ENCODE measurements around the gene EPSTI1.
A peak's percentile ranks its signal among the peaks of the same experiment; 100 is the strongest.

Gene EPSTI1

DNA sequence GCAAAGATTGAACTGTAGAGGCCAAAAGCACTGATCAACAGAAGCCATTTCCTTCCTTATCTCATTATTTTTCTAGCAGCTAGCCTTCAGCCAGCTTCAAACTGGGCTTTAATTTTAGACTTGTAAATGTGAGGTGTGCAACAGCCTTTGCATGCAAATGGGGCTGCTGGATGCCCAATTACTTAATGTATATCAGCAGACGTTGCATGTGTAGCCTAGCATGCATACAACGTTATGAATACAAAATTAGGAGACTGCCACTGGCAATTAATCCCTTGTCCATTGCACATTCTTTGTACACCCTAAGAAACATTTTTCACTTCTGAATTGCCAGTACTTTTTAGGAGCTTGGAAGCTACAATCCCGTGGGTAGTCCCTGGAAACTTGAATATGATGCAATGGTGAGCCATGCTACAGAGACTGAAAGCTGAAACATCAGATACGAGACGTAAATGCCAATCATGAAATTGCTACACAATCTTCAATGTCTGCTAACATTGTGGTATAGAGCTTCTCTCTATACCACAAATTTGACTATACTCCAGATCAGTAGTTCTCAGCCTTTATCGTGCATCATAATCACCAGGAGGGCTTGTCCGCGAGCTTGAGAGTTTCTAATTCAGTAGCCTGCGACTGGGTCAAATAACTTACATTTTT, 20.2 kb downstream of the EPSTI1 start:
- DNase-seq: no peak

DNA sequence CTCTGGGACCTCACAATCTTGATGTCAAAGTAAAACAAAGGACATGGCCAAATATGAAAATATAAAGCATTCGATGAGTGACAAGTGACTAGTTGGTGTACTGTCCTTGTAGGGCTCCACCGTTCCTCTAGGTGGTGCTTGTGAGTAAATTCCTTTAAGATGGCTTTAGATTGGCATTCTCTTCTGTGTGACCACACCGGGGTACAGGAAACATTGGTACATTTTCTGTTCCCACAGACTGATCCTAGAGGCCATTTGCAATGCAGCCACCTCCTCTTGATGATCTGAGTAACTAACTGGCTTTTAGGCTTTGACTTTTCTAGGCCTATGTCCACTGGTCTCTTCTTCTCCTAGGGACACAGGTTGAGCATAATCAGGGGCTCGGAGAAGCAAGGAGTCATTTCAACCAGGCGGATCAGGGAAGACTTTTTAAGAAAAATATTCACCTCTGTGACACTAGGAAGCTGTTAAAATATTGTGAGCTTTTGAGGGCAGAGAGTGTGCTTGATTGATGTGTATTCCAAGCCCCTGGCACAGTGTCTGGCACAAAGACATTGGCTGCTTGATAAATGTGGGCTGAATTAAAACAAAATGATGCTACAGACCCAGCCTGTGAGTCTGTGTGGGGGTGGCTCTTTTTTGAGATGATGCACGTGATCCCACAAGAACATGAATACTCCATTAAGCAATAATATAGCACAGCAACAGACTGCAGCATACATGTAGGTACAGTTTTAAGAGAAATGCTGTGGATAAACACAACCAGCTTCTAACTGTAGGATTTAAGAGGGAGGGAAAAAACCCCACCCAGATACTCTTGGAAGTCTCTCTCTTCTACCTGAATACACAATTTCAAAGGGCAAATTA, 21.0 kb downstream of the EPSTI1 start:
- peak in 2 of 51 donors; percentile 3 to 17 for DNase-seq

DNA sequence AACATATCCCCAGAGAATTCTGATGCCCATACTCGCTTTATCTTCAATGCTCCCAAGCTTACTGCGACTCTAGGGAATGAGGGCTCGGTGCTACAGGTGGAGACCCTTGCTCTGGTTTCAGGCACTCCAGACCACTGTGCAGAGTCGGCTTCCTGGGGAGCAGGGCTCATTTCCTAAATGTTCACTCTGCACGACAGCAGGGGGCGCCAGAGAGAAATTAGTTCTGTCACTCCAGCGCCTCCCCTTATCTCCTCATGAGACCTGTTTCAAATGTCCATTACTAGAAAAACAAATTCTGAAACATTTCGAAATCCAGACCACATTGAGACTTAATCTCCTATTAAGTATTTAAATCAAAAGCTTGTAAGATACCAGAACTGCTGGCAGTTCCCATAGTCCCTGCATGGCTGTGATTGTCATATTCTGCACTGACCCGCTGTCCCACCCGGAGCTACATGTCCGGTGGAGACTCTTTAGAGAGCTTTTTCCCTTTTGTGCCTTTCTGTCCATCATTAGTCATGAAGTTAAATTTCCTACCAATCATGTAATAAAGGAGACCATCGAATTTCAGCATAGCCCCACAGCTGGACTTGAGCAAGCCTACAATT, 22.4 kb downstream of the EPSTI1 start:
- peak in 46 of 51 donors; percentile 3 to 87 (median 43) for DNase-seq

DNA sequence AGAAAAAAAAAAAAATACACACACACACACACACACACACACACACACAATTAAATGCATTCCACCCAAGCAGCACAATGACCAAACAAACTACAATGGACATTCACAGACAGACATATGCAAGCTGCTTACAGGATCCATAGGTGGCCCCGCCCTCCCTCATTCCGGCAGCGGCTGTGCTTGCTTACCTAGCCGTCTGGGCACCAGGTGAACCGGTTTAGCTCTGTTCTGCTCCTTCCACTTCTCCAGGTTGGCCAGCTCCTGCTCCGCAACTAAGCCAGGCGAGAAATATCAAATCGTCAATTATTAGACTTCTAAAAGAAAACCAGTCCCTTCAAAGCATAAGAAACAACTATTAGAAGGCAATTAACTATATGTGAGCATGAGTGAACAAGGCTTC, 23.1 kb downstream of the EPSTI1 start:
- no peak for DNase-seq

DNA sequence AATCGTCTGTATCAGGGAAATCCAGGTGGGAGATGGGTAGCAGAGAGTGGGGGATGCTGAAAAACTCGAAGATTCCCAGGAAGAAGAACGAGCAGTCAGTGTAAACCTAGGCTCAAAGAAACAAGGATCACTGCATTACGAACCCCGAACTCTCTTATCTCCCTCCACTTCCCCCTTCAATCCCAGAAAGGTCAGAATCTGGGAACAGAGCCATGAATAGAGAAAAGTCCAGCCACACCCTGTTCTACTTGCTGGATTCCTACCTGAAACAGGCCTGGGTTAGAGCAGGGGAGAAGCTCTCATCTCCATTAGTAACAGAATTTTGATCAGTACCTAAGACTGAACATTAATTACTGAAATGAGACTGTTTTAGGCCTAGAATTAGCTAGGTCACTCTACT, 24.4 kb downstream of the EPSTI1 start:
- no peak for DNase-seq

DNA sequence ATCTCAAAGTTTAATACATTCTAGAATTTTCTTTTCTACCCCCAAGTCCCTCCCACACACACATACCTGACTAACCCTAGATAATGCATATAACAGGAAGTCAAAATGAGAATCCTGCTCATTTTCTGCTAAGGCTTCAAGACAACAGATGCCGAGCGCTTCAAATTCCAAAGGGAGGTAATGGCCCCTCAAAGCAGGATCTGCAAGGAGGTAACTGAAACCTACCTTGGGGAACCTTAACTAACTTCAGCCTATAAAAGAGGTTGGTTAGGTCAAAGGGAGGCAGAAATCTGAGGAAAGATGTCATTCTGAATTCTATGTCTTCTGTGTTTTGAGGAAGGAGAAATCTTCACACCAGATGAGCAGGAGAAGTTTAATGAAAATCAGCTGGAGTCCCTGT, 26.8 kb downstream of the EPSTI1 start:
- no peak for DNase-seq

DNA sequence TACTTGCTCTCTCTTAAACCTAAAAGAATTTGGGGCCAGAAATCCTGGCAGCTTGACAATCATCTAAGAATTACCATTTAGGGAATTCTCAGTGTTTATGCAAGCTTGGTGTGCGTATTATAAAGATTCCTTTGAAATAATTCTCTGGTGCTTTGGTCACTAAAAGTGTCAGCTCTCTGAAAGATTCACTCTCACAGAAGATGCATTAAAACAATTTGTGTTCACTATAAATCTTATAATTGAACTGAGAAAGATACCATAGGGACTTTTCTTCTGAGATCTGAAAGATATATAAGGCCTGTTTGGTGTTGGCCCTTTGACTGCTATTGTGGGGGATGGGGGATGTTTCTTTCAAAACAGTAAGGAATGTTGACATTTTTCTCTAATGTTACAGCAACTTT, 27.3 kb downstream of the EPSTI1 start:
- DNase-seq: no peak

DNA sequence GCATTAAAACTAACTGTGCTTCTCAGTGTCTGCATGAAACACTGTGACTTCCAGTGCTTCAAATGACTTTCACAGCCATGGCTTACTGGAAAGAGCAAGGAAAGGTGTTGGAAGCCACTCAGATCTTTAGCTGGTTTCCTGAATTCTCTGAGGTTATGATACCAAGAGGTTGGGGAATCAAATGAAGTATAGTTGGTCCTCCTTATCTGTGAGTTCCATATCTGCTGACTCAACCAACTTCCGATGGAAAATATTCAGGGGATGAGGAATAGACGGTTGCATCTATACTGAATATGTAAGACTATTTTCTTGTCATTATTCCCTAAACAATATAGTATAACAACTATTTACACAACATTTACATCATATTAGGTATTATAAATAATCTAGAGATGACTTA, 32.4 kb downstream of the EPSTI1 start:
- no peak for DNase-seq

DNA sequence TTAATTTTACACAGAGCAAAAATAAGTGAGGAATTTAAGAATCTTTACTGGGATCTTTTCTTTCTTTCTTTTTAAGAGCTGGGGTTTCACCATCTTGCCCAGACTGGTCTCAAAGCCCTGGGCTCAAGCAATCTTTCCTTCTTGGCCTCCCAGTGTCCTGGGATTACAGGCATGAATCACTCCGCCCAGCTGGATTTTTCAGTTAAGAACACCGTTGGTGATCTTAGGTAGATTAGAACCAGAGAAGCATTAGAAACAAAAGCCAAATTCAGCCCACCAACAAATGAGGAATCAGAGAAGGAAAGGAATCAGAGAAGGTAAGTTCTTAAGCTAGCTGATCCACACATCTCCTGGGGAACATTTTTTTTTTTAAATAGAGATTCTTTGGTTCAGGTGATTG, 34.2 kb downstream of the EPSTI1 start:
- no peak for DNase-seq

DNA sequence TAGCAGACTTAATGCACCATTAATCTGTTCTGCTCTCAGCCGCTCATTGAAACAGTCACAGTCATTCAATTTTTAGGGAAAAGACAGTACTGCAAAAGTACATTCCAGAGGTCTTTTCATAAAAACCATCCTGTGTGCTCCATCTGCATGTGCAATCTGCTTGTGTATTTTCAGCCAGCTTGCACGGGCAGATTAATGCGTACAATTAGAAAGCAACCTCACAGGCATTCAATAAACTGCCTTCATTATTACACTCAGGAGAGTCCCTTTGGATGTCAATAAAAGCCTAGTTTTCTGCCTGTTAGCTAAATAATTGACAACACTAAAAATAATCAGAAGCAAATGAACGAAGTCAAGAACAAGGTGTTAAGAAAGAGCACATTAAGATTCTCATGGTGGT, 41.9 kb downstream of the EPSTI1 start:
- DNase-seq: no peak

DNA sequence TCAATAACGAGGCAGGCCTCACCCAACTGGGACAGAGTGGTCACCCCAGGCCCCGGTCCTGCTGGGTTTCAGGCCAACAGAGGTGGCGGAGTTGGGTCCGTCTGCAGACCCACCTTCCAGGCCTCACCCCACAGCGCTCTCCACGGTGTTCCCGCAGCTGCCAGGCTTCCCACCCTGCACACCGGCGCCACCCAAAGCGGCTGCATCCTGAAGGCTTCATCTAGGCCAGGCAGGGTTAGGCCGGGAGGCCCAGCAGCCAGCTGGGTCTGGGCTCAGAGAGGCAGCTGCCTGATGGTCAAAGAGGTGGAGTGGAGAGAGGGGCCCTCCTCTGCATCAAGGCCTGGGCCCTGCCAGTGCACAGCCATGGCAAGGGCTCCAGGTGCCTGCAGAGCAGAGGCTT, 44.1 kb downstream of the EPSTI1 start:
- no peak for DNase-seq

DNA sequence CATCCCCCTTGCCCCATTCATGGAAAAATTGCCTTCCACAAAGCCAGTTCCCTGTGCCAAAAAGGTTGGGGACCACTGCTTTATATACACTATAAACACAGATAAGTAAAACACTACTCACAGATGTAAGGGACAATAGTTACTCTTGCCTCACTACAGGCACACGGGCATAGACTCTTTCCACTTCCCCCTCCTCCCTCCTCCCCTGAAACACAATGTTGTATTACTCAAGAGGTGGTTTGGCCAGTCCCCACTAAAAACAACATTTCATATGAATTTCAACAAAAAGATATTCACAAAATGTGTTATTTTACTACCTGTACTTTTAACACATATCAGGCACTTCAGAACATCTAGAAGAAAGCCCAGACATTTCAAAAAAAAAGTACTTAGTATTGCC, 45.1 kb downstream of the EPSTI1 start:
- DNase-seq: no peak

DNA sequence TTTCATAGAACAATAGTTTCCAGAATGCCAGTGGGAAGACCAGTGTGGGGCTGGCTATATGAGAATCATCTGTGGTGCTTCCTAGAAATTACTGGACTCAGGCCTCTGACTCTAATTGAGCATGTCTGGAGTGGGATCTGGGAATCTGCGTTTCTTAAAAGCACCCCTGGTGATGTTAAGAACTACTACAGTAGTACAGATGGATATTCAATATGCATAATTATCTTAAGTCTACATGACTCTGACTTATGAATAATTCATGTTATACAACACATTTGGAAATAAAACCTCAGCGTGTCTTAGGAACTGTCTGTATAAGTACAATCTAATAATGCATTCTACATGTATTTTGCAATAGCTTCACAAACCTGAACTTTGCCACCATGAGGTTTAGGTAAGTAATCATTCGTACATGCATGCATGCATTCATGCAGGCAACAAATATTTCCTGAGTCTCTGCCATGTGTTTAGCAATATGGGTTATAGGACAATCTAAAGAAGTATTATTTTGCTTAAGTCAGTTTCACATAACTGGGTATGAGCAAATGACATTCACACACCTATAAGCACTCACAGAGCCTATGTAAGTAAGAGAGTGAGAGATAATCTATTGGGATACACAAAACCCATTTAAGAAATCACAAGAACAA, 62.0 kb downstream of the EPSTI1 start:
- no peak for DNase-seq

DNA sequence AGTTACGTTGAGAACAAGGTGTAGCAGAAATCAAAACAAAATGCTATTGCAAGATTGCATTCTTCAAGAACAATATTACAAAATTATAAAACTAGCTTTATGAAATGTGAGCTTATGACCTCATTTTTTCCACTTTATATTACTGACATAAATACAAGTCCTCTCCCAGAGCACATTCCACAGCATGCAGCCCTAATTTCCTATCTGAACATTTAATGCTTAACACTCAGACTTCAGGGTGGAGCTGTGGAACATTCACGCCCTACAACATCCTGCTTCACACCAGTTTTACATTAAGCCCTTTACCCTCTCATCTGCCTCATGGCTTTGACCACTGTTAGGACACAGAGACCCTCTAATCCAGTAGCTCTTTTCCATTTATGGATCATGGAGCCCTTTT, 65.5 kb downstream of the EPSTI1 start:
- DNase-seq: no peak

DNA sequence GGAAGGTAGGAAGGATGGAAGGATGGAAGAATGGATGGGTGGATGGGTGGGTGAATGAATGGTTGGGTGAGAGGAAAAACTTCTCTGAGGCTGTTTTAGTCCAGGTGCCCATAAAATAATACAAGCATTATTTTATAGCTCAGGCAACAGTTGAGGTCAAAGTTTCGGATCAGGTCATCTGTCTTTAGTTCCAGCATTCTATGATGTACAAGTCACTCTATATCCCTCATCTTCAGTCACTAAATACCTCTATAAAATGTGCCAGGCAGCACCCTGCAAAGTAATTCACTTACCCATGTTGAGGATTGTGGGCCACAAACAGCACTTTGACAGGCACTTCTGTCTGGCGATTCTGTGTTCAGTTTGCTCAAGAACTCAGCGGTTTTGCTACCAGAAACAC, 66.0 kb downstream of the EPSTI1 start:
- DNase-seq: no peak

DNA sequence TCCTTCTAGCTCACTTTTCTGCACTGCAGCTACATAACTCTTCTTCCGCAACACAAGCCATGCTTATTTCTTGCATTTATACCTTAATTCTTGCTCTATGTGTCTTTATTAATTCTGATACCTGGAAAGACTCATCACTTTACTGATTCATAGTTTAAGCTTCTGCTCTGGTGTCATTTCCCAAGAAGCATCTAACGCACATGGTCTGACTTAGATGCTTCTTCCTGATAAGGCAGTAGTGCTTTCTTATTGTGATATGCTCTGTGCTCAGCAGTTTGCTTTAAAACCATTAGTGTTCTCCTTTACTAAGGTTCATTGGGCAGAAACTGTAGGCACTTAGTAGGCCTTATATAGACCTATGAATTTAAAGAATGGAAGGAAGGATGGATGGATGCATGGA, 66.4 kb downstream of the EPSTI1 start:
- DNase-seq: no peak

DNA sequence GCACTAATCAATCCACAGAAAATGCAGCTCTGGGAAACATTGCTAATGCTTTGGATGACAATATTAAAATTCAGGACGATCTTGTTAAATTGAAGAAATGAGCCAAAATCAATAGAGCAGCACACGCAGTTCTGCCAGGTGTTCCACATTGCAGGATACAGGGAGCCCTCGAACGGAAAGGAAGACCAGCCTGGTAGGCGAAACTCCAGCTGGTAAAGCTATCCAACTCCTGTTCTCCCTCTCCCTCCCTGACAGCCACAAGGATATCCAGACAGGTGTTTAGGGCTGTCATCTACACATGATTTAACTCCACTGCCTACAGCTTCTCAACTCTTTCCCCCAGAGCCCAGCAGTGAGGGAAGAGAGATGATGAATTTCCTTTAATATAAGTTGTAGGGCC, 67.7 kb downstream of the EPSTI1 start:
- no peak for DNase-seq

DNA sequence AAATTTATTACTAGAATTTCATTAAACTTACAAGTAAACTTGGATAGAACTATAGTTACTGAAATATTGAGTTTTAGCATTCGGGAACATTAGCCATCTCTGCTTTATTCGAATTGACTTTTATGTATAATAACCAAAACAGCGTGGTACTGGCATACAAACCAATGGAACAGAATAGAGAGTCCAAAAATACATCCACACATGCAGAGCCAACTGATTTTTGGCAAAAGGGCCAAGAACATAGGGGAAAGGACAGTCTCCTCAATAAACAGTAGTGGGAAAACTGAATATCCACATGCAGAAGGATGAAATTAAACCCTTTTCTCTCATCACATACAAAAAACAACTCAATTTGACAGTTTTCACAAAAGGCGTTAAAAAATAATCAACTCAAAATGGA, 84.3 kb downstream of the EPSTI1 start:
- DNase-seq: no peak

DNA sequence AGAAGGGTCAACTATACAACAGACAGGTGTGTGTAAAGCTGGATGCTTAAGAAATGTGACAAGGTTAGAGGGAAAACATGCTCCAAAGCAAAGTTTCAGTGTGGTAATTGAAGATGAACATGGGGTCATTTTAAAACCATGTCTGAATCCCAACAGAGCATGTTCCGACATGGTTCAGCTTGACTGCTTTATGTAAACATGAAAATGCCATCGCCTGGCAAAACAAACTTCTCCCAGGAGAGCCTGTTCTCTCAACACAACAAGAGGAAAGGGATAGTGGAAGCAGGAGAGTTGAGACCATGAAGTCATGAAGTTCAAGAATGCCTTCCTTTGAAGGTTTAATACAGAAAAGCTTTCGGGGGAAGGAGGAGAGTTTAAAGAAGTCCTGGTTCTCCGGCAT, 85.8 kb downstream of the EPSTI1 start:
- DNase-seq: no peak

DNA sequence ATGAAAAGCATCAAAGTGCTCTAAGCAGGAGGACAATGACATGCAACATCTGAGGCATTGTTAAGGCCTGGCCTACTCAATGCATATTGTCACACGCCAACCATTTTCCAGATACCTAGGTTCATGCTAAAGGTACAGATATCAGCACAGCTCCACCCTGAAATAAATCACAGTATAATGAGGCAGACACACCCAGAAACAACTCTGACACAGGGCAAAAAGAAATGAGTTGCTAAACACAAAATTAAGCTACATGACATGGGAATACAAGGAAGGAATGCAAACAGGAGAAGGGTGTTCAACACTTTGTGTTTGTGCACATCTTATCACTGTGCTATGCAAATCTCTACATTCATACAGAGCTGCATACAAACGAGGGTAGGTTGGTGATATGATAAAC, 86.5 kb downstream of the EPSTI1 start:
- no peak for DNase-seq

DNA sequence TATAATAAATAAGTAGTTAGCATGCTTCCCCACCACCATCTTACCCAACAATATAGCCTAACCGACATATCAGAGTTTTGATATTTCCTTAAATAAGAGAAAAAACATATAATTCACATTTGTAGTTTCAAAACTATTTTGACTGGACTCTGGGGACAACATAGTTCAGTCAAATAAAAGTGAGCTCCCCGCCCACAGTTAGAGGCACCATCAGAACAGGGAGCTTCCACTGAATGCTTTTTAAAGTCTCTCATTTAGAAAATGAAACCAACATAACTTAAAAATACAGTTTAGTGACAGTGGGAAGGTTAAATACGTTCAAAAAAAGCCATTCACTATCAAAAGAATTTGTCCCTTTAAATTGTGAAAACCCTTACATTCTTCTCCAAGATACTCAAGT, 92.8 kb downstream of the EPSTI1 start:
- no peak for DNase-seq

DNA sequence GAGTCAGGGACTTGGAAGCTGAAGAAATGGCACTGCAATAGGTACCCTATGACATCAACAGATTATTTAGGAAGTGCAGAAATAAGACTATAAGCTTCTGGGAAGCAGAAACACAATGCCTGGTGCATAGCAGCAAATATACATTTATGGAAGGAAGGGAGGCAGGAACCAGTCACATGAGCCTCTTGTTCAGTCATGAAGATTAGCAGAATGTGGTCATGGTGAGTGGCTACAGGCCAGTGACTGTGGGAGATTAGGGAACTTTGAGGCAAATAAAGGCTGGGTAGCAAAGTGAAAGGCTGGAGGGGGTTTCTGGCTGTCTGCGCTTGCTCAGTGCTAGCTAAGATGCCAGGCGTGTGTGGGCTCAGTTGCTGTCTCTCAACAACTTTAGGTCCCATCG, 96.3 kb downstream of the EPSTI1 start:
- DNase-seq: no peak
